BLaER1 treated with 17β-estradiol and CSF1 and Interleukin-3, amounts not matched to agents 10 nM and 100 nM (cell line): ENCODE measurements around the gene CHD8.

ENCODE experiments used
- H3K27ac ChIP-seq, 11 experiments: shearing (Covaris generic); formaldehyde crosslinking; 2 replicates each; pipeline ENCODE4 v1.8.1; 2022
- H3K27me3 ChIP-seq, 11 experiments: shearing (Covaris generic); formaldehyde crosslinking; 2 replicates each; pipeline ENCODE4 v1.8.1; 2022
- H3K36me3 ChIP-seq, 11 experiments: shearing (Covaris generic); formaldehyde crosslinking; 2 replicates each; pipeline ENCODE4 v1.8.1; 2022
- H3K4me1 ChIP-seq, 10 experiments: shearing (Covaris generic); formaldehyde crosslinking; 2 replicates each; pipeline ENCODE4 v1.8.1; 2022
- H3K4me2 ChIP-seq, 11 experiments: shearing (Covaris generic); formaldehyde crosslinking; 2 replicates each; pipeline ENCODE4 v1.8.1; 2022
- H3K4me3 ChIP-seq, 10 experiments: shearing (Covaris generic); formaldehyde crosslinking; 2 replicates each; pipeline ENCODE4 v1.8.1; 2022
- H3K9ac ChIP-seq, 11 experiments: shearing (Covaris generic); formaldehyde crosslinking; 2 replicates each; pipeline ENCODE4 v1.8.1; 2022
- H3K9me3 ChIP-seq, 11 experiments: shearing (Covaris generic); formaldehyde crosslinking; replicated peaks in 1 of 11; 2 replicates each; pipeline ENCODE4 v1.8.1; 2022
- H4K20me1 ChIP-seq, 11 experiments: shearing (Covaris generic); formaldehyde crosslinking; 2 replicates each; pipeline ENCODE4 v1.8.1; 2022
- Cebpa-rat ChIP-seq, 11 experiments: shearing (Covaris generic); IDR thresholded peaks; 2 replicates each; pipeline ENCODE4 v1.8.1; 2022

The CHD8 gene

DNA sequence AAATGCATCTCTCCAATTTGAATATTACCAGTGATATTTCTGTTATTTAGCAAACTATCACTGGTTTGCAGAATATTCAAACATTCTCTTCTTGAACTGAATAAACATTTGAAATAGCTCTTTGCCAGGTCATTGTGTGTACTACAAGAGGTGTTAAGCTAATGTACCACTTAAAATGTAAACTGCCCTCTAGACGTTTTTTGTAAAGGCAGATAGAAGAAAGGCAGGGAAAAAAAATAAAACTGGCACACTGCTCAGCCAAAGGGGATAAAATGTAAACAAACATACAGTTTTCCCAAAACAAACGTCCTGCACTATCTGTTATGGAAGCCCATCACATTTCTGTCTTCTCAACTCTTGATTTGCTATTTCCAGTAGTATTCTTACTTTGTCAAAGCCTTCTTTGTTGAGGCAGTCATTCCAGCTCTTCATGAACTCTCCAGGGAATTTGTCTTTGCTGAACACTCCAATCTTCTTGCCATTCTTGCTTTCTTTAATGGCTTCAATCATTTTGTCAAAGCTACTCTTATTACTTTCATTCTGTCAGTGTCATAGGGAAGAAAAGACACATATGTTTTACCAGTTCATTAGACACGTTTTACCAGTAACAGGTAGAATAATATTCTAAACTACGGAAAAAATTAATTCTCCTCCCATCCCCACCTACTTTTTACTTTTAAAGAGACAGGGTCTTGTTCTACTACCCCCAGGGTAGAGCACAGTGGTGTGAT is 85.8 kb downstream of the CHD8 start:
- Histone ChIP-seq H3K4me1 (no peaks in the 10 kb centered on the region; a peak in 1 of 20 replicates), H3K9ac (no peak overlapping the region), H3K4me2 (no peak overlapping the region), H3K27ac (no peak overlapping the region), H4K20me1 (peaks cover 10 to 57% (median 45%) of the 10 kb centered on the region in 11 experiments; a peak in 20 of 22 replicates), H3K9me3 (no peaks in the 10 kb centered on the region), H3K4me3 (no peak overlapping the region), H3K36me3 (peaks cover 94 to 100% (median 99%) of the 10 kb centered on the region in 11 experiments), H3K27me3 (no peaks in the 10 kb centered on the region)
- no peak for TF ChIP-seq Cebpa-rat (IDR thresholded peaks at IDR 0.05)

DNA sequence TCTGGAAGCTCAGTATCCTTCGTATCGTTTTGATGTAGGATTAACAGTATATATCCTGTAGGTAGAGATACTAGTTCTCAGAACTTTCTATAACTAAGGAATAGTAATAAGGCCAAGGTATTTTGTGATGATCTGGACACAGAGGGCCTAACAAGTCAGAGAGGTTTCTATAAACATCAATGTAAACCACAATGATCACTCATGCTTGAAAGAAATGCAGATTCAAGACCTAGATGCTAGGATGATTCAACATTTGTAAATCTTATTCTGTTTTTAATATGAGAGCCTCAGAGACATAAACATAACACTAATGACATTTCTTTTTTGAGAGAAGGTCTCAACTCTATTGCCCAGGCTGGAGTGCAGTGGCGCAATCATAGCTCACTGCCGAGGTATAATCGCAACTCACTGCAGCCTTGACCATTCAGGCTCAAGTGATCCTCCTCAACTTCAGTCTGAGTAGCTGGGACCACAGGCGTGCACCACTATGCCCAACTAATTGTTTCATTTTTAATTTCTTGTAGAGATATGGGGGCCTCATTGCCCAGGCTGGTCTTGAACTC is 88.3 kb downstream of the CHD8 start:
- H3K9me3 ChIP-seq, result no peaks in the 10 kb centered on the region
- H3K4me1 ChIP-seq, result no peaks in the 10 kb centered on the region; a peak in 1 of 20 replicates
- H3K4me3 ChIP-seq, result no peak overlapping the region
- H3K4me2 ChIP-seq, result no peak overlapping the region
- no peak for TF ChIP-seq Cebpa-rat (IDR thresholded peaks at IDR 0.05)
- no peak overlapping the region for H3K9ac ChIP-seq
- peaks cover 100% of the 10 kb centered on the region in 11 experiments for H3K36me3 ChIP-seq
- H4K20me1 ChIP-seq, result peaks cover 0 to 33% (median 20%) of the 10 kb centered on the region in 11 experiments; a peak in 14 of 22 replicates
- no peaks in the 10 kb centered on the region for H3K27me3 ChIP-seq
- H3K27ac ChIP-seq, result no peak overlapping the region

DNA sequence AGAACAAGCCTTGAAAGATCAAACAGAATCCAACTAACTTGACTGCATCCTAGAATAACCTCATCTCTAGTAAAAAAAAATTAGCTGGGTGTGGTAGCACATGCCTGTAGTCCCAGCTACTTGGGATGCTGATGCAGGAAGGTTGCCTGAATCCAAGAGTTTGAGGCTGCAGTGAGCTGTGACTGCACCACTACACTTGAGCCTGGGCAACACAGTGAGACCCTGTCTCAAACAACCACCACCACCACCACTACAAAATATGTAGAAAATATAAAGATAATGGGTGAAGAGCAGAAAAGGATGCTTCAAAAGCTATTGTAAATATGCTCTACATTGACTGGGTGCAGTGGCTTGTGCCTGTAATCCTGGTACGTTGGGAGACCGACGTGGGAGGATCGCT is 99.4 kb downstream of the CHD8 start:
- Histone ChIP-seq H3K27me3 (no peaks in the 10 kb centered on the region), H4K20me1 (peaks cover 0 to 14% (median 4%) of the 10 kb centered on the region in 11 experiments; a peak in 4 of 22 replicates), H3K36me3 (peaks cover 99 to 100% (median 100%) of the 10 kb centered on the region in 11 experiments), H3K27ac (no peak overlapping the region), H3K9me3 (no peaks in the 10 kb centered on the region), H3K9ac (no peak overlapping the region), H3K4me3 (no peak overlapping the region), H3K4me2 (no peak overlapping the region), H3K4me1 (peaks cover 0 to 8% (median 2%) of the 10 kb centered on the region in 10 experiments; a peak in 4 of 20 replicates)
- TF ChIP-seq Cebpa-rat (IDR thresholded peaks at IDR 0.05), result no peak

DNA sequence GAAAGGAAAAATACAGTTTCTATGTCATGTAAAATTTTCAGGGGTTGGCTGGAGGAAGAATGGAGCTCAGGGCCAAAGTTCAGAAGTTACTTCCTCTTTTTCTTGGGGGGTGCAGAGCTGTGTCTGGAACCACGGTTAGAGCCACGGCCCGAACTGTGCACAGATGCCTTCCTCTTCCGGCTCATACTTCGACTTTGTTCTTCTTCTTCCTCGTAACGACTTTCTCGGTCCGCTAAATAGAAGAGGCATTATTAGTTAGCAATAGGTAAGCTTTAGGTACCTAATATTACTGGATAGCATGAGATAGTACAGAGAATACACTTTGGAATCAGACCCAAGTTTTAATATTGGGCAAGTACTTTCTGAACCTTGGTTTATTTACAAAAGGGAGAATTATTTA is 103.3 kb downstream of the CHD8 start:
- Histone ChIP-seq H3K27ac (no peak overlapping the region; a peak in 1 of 22 replicates), H3K27me3 (no peaks in the 10 kb centered on the region), H3K4me2 (peak overlapping the region in 2 of 11 experiments; percentile 32 to 47; a peak in 1 of 22 replicates), H3K9ac (no peak overlapping the region), H3K4me3 (no peak overlapping the region), H3K4me1 (peaks cover 0 to 8% (median 2%) of the 10 kb centered on the region in 10 experiments; a peak in 4 of 20 replicates), H3K9me3 (no peaks in the 10 kb centered on the region), H4K20me1 (peaks cover 0 to 14% (median 0%) of the 10 kb centered on the region in 11 experiments; a peak in 2 of 22 replicates), H3K36me3 (peaks cover 71 to 82% (median 77%) of the 10 kb centered on the region in 11 experiments)
- no peak for TF ChIP-seq Cebpa-rat (IDR thresholded peaks at IDR 0.05)

DNA sequence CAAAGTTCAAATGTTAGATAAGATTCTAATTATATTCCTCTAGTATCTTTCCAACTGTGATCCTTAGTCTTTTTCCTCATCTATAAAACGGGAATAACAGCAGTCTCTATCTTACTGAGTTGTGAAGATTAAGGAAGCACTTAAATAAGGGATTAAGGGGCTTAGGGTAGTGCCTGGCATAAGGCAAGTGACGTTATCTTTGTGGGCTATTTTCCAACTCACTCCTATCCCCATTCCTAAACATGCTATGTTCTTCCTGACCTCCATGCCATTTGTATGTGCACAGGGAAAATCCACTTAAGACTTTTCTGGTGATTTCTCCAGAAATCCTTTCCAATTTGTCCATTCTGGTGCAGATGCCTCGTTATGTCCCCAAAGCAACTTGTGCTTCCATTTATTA is 105.4 kb downstream of the CHD8 start:
- H3K4me3 ChIP-seq, result no peak overlapping the region
- no peak for TF ChIP-seq Cebpa-rat (IDR thresholded peaks at IDR 0.05)
- H4K20me1 ChIP-seq, result peaks cover 0 to 8% (median 0%) of the 10 kb centered on the region in 11 experiments; a peak in 1 of 22 replicates
- peaks cover 51 to 61% (median 57%) of the 10 kb centered on the region in 11 experiments for H3K36me3 ChIP-seq
- peaks cover 0 to 8% (median 2%) of the 10 kb centered on the region in 10 experiments; a peak in 4 of 20 replicates for H3K4me1 ChIP-seq
- no peak overlapping the region for H3K27ac ChIP-seq
- no peak overlapping the region for H3K4me2 ChIP-seq
- no peaks in the 10 kb centered on the region for H3K9me3 ChIP-seq
- no peak overlapping the region for H3K9ac ChIP-seq
- H3K27me3 ChIP-seq, result no peaks in the 10 kb centered on the region

DNA sequence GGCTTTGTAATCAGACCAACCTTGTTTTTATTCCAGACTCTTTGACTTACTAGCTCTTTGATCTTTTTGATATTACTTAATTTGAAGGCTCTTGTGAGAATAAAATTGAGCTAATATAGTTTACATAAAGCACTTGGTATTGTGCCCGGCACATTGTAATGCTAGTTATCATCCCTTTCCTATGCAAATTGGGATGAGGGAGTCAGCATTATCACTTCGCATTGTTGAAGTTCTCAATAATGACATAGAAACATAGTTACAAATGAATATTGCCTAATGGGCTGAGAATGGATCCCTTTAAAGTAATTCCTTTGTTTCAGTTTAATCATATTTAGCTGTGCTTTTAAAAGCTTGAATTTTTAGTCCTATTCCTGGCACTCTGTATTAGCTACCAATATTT is 108.7 kb downstream of the CHD8 start:
- Histone ChIP-seq H3K4me1 (peaks cover 7 to 14% (median 11%) of the 10 kb centered on the region in 10 experiments; a peak in 18 of 20 replicates), H3K4me2 (no peak overlapping the region), H3K9me3 (0 out of 22 replicates have a peak, but pooled peaks cover 0 to 5% (median 0%) of the 10 kb centered on the region in 11 experiments), H3K9ac (no peak overlapping the region), H3K27me3 (no peaks in the 10 kb centered on the region), H3K36me3 (peaks cover 18 to 28% (median 23%) of the 10 kb centered on the region in 11 experiments), H3K27ac (no peak overlapping the region), H4K20me1 (peaks cover 0 to 6% (median 0%) of the 10 kb centered on the region in 11 experiments; a peak in 1 of 22 replicates), H3K4me3 (no peak overlapping the region)
- TF ChIP-seq Cebpa-rat (IDR thresholded peaks at IDR 0.05), result no peak

DNA sequence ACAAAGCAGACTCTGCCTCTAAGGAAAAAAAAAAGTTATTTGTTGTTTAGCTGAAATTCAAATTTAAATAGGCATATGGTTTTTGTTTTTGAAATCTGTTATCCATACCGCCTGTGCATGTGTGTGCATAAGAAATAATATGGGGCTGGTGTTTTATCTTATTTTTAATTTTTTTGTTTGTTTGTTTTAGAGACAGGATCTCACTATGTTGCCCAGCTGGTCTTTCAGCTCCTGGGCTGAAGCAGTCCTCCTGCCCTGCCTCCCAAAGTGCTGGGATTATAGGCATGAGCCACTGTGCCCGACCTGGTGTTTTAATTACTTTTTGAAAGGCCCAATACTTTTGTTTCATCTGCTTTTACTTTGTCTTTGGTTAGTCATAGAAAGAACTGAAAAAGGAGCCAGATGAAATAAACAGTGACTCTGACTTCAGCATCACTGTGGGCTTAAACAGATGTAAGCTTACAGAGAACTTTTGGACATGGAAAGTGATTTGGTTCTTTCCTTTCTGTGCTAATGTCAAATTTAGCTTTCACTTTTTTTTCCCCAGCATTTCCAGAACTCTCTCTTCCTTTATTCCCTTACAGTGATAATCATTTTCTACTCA is 109.3 kb downstream of the CHD8 start:
- Histone ChIP-seq H3K4me3 (no peak overlapping the region), H3K27me3 (no peaks in the 10 kb centered on the region), H3K9ac (no peak overlapping the region), H3K4me2 (no peak overlapping the region), H3K9me3 (0 out of 22 replicates have a peak, but pooled peaks cover 0 to 5% (median 0%) of the 10 kb centered on the region in 11 experiments), H3K4me1 (peaks cover 7 to 12% (median 10%) of the 10 kb centered on the region in 10 experiments; a peak in 18 of 20 replicates), H3K27ac (no peak overlapping the region), H4K20me1 (0 out of 22 replicates have a peak, but pooled peaks cover 0 to under 1% (median 0%) of the 10 kb centered on the region in 11 experiments), H3K36me3 (peaks cover 12 to 22% (median 18%) of the 10 kb centered on the region in 11 experiments)
- no peak for TF ChIP-seq Cebpa-rat (IDR thresholded peaks at IDR 0.05)

DNA sequence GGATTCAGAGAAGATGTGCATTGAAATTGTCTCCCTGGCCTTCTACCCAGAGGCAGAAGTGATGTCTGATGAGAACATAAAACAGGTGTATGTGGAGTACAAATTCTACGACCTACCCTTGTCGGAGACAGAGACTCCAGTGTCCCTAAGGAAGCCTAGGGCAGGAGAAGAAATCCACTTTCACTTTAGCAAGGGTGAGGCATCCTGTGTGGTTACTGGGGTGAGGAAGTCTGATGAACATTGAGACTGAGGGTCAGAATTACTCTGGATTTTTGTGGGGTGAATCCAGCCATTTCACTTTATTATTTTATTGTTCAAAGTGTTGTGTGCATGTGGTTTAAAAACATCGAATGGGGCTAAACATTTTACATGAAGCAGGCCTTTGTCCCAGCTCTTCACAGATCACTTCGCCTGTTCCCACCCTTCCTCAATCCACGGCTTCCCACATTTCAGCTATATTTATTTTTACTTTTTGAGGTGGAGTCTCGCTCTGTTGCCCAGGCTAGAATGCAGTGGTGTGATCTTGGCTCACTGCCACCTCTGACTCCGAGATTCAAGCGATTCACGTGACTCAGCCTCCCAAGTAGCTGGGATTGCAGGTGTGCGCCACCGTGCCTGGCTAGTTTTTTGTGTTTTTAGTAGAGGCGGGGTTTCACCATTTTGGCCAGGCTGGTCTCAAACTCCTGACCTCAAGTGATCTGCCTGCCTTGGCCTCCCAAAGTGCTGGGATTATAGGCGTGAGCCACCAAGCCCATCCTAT is 112.7 kb downstream of the CHD8 start:
- Histone ChIP-seq H3K4me1 (peaks cover 7 to 12% (median 10%) of the 10 kb centered on the region in 10 experiments; a peak in 18 of 20 replicates), H4K20me1 (no peaks in the 10 kb centered on the region), H3K36me3 (no peaks in the 10 kb centered on the region), H3K9me3 (0 out of 22 replicates have a peak, but pooled peaks cover 0 to 5% (median 0%) of the 10 kb centered on the region in 11 experiments), H3K4me3 (no peak overlapping the region), H3K4me2 (peak overlapping the region; percentile 1 to 70 (median 31); a peak in 18 of 22 replicates), H3K27me3 (no peaks in the 10 kb centered on the region), H3K9ac (no peak overlapping the region), H3K27ac (0 out of 22 replicates have a peak overlapping the region, but pooled peaks of 1 of the 11 experiments have one; percentile 10)
- TF ChIP-seq Cebpa-rat (IDR thresholded peaks at IDR 0.05), result no peak
